GM21447 (cell line): Measurements from ENCODE around the gene ATP6V1B1.
A peak's percentile ranks its signal among the peaks of the same experiment; 100 is the strongest.

Source experiments
- ATAC-seq: cut with Tn5 transposase; IDR thresholded peaks from one replicate; pipeline ENCODE4 v1.9.1; 2021; ENCODE audit not compliant: unreplicated experiment

Gene ATP6V1B1

DNA sequence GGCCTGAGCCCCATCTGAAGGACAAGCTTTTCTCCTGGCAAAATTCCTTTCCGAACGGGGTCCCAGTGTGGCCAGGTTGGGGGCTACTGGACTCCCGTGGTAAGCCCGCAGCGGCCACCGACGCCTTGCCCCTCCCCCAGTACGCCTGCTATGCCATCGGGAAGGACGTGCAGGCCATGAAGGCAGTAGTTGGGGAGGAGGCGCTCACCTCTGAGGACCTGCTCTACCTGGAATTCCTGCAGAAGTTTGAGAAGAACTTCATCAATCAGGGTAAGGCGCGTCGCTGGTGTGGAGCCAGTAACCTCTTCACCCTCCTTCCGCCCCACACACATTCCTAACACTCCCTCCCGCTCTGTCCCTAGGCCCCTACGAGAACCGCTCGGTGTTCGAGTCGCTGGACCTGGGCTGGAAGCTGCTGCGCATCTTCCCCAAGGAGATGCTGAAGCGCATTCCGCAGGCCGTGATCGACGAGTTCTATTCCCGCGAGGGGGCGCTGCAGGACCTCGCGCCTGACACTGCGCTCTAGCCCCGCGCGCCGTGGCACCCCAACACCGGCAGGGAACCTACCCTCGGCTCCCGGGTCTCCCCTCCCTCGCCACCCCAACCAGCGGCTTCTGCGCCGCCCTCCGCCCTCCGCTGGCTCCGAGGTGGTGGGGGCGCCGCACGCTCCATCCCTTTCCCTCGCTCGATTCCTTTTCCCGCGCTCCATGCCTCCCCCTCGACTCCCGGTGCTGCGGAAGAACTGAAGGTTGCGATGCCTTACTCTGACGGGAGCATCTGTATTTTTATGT, 29.1 kb downstream of the ATP6V1B1 start:
- peak; percentile 86 for ATAC-seq

DNA sequence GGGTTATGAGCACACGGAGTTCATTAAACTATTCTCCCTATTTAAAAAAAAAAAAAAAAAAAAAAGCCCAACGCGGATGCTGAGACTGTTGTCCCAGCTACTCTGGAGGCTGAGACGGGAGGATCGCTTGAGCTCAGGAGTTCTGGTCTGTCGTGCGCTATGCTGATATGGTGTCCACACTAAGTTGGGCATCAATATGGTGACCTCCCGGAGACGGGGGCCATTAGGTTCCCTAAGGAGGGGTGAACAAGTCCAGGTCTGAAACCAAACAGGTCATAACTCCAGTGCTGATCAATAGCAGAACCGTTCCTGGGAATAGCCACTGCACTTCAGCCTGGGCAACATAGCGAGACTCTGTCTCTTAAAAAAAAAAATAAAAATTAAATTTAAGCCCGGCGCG, 29.8 kb downstream of the ATP6V1B1 start:
- no peak for ATAC-seq

DNA sequence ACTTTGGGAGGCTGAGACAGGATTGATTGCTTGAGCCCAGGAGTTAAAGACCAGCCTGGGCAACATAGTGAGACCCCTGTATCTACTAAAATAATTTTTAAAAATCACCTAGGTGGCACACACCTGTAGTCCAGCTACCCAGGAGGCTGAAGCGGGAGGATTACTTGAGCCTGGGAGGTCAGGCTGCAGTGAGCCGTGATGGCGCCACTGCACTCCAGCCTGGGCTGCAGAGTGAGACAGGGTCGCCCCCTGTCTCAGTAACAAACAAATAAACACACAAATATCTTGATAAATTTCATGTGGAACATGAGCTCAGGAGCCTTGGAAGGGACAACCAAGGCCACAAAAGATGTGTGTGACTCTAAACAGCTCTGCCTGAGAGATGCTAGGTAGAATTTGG, 31.0 kb downstream of the ATP6V1B1 start:
- ATAC-seq, result no peak

DNA sequence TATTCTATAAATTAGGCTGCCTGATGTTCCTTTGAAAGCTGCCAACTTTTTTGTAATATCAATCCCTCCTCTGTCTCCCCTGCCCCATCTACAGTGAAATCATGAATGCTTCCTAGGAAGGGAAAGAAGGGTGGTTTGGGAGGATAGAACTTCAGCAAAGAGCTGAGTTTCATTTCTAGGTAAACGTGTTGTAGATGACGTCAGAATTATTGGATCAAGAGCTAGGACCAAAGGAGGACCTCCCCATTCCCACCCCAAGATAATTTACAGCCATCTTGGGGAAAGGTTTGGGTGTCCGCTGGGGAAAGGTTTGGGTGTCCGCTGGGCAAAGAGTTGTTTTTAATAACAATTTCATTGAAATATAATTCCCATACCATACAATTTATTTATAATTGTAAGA, 31.5 kb downstream of the ATP6V1B1 start:
- no peak for ATAC-seq

DNA sequence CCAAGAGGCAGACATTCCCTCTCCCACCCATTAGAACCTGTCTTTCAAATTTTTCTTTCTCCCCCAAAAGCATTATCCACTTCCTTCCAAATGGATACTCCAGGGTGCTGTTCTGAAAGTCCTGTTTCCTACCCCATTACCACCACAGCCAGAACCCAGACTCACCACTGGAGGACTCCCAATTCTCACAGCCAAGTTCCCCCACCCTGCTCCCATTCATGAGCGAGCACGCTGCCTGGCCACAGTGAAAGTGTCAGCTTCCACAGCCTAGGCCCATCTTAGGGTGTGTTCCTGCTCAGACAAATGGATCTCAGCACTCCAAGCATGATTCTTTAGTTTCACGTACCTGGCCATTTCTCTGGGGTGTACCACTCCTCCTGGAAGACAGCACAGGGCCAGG, 38.9 kb downstream of the ATP6V1B1 start:
- ATAC-seq, result no peak

DNA sequence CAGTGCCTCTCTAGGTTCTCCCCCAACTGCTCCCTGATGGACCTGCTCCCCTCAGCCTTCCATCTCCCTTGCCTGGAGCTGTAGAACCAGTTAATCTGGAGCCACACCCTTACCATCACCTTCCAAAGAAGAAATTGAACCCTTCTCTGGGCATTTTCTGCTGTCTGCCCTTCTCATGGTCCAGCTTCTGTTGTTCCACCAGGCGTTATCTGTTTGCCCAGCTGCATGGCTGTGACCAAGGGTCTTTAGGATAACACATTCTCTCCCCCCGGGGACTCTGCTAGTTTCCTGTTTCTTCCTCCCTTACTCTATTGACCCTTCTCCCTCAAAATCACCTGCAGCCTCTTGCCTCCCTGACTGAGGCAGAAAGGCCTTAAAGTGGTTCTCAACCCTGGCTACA, 39.5 kb downstream of the ATP6V1B1 start:
- no peak for ATAC-seq

DNA sequence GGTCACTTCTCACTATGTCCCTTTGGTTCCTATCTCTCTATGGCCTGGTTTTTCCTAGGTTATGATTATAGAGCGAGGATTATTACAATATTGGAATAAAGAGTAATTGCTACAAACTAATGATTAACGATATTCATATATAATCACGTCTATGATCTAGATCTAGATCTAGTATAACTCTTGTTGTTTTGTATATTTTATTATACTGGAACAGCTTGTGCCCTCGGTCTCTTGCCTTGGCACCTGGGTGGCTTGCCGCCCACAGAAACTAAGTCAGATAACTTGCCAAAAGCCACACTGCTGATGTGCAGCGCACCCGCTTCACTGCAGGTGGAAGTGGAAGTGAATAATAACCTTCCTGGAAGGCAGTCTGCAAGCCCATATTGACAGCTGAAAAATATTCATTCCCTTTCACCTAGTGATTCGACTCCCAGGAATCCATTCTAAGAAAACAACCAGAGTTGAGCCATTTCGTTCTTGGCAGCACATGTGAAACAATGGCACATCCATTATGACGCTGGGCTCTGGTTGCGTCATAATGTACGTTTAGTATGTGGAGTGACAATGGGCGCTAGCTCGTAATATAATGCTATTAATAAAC, 42.0 kb downstream of the ATP6V1B1 start:
- no peak for ATAC-seq

DNA sequence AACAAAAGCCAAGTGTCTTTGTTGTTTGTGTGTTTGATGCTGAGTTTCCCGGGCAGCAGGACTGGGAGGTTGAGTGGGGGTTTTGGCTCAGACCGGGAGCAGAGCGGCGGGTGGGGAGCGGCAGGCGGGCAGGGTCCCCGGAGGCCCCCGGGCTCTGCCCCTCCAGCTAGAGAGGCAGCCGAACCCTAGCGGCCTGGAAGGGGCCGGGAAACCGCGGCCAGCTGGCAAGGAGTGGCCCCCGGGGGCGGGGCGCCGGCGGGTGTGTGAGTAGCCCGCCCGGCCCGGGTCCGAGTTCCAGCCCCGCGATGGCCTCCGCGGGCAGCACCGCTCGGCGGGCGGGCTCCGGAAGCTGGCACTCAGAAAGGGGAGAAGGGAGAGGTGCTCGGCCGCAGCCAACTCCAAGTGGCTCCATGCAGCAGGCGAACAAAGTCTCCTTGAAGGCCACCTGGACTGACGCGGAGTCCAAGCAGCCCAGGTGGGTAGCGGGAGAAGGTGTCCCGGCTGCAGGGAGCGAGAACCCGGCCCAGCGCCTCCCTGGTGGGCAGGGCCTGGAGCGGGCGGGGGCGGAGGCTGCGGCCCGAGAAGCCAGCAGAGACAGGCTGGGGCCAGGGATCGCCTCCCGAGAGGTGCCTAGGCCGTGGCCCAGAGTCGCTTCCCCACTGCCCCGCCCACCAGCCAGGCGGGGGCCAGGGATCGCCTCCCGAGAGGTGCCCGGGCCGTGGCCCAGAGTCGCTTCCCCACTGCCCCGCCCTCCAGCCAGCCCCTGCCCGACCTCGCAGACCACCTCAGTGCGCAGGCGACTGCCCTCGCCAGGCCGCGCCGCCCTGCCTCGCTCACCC, 42.9 kb downstream of the ATP6V1B1 start, which contains the start of gene ANKRD53:
TSS of gene ANKRD53 (plus strand) at position 290 of the 839 bp plus-strand sequence. CDS start at position 306, 16 bp downstream.
- peak; percentile 34 for ATAC-seq

DNA sequence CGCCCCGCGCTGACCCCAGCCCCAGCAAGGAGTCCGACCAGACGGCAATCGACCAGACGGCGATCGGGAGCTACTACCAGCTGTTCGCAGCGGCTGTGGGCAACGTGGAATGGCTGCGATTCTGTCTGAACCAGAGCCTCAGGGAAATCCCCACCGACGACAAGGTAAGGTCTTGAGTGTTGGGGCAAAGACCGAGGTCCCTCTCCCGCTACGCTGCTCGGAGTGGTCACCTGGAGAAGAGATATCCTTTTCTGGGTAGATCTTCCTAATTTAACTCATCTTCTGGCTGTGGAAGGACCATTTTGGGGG, 43.4 kb downstream of the ATP6V1B1 start:
- ATAC-seq, result no peak

DNA sequence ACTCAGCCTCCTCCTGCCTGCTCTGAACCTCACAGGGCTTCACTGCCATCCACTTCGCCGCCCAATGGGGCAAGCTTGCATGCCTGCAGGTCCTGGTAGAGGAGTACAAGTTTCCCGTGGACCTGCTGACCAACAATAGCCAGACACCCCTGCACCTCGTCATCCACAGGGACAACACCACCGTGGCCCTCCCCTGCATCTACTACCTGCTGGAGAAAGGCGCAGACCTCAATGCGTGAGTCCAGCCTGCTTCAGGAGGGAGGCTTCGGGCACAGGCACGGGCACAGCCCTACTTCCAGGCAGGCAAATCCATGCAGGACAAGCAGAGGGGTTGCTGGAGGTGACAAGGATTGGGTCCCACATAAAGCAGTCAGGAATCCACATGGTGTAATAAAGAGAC, 43.9 kb downstream of the ATP6V1B1 start:
- ATAC-seq, result no peak

DNA sequence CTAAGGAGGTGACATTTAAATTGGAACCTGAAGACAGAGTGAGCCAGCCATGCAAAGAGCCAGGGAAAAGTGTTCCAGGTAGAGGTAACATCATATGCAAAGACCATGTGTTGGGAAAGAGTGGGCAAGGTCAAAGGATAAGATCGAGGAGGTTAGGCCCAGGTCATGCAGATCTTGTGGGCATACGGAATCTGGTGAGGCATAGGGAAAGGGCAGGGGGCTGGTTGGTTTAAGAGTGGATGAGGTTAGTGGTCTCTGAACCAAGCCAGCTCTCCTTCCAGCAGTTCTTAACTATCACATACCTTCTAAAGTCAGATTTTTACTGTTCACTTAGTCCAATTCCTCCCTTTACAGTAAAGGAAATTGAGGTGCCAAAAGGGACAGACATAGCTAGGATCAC, 45.7 kb downstream of the ATP6V1B1 start:
- ATAC-seq, result no peak

DNA sequence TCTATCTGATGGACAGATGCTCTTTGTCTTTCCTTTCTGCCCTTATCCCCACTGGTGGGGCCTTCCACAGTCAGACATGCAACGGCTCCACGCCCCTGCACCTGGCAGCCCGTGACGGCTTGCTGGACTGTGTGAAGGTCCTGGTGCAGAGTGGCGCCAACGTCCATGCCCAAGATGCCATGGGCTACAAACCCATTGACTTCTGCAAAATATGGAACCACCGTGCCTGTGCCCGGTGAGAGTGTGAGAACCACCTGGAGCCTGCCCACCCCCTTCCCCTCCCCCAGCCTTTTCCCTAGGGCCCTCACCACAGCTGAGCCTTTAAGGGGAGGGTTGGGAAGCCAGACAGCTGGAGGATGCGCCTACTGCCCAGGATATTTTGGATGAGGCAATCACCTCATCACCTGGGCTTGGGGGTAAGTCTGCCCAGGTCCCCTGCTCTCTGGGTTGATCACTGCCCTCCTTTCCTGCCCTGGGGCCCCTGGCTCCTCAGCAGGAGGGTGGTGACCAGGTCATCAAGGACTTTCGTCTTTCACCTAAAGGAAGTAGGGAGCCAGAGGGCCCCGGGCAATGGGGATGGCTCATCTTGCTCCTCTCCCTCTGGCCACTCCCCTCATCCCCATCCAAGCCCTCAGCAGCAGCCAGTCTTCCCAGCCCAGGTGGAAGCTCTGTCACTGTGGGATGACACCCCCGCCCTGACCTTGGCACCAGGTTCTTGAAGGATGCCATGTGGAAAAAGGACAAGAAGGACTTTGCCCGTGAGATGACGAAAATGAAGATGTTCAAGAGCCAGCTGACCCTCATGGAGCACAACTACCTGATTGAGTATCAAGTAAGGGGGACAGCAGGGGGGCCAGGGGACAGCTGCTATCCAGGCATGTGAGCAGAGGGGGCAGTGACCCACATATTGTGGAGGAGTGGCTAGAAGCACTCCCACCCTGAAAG, 46.4 kb downstream of the ATP6V1B1 start:
- ATAC-seq, result no peak

DNA sequence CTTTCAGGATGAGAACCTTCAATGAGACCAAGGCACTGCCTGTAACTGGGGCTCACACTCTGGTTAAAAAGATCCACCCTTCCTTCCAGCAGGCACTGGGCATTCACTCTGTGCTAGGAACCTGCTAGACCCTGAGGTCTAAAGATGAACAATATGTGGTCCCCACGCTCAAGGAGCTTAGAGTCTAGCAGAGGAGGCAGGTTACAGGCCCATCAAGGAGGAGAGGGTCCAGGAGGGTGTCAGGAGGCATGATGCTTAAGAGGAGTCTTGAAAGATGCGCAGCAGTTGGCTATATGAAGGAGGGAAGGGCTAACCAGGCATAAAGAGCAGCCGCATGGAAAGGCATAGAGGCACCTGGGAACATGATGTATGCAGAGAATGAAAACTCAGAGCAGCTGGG, 47.3 kb downstream of the ATP6V1B1 start:
- no peak for ATAC-seq

DNA sequence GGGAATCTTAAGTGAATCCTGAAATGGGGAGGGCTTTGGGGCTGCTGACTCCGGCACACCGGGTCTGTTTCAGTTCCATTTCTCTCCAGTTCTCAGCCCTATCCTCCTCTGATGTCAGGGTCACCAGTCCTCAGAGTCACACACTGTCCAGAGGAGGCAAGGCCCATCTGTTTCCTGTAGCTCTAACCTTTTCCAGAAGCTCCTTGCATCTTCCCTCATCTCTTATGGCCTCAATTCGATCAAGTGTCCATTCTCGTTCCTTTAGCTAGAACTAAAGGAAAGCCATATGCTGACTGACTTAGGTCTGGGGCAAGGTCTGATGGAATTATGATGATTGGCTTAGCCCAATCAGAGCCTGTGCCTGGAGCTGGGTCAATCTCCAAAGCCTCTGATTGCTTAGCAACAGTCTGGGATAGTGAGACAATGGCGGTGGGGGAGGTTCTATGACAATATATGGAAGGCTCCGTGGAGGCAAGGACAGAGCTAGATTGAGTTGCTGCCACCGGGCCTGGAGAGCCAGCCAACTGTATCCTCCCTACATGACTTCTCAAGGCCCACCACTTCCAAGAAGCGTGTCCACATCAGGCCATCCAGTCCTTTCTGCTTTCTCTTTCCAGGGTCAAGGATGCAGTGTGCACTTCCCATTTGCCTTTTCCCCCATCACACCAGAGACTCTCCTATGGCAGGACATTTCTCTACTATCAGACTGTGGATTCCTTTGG, 48.0 kb downstream of the ATP6V1B1 start:
- no peak for ATAC-seq

DNA sequence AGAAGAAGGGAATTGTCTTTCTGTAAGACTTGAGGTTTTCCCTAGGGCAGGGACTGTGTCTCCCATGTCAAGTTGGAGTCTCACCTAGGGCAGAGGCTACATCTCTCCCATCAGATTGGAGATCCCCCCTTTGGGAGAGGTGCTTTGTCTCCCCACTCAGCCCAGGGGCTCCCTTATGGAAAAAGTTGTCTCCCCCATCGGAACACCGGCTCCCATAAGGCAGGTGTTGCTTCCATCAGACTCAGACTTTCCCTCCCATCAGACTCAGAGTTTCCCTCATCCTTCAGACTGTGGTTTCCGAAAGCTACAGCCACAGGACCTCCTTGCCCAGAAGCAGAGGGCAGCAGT, 48.5 kb downstream of the ATP6V1B1 start:
- no peak for ATAC-seq

DNA sequence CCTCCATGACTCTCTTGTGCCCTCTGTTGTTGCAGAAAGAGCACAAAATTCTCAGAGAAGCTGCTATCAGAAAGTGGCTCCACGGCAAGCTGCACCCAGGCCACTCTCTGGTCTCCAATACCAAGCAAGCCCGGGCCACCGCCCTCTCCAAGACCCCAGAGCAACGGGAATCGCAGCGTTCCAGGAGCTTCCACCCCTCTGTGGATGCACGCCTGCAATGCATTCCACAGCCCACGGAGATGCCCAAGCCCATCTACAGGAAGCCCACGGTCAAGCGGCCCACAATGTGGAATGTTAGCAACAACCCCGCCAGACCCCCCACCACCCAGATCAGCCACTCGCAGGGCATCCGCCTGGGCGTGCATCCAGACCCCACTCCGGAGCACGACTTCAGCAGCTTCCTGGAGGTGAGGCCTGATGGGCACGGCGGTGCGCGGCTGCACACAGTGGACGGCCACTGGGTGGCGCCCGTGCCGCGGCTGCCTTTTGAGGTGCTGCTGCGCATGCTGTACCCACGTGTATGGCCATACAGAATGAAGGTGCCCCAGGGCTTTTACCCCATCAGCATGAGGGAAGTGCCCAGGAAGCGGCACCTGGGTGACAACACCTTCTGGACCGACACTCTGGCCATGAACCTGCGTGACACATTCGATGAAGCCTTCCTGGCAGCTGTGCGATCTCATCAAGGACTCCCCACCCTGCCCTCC, 49.0 kb downstream of the ATP6V1B1 start:
- peak; percentile 85 for ATAC-seq

DNA sequence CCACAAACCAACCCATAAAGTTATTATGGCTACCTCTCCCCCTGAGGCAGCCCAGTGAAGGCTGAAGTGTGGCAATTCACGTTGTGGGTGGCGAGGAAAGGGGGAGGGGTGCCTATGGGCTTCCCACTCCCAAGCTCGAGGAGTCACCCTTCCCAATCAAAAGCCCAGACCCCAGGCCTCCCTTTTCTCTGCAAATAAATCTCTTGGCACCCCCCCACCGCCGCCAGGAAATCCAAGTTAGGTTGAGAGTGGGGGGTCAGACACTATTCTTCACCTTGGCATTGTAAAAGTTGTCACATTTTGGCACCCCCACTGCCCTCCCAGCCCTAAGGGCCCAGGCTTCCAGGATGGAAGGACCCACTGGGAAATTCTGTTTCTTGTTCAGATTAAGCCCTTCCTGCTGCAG, 49.6 kb downstream of the ATP6V1B1 start:
- ATAC-seq, result no peak

DNA sequence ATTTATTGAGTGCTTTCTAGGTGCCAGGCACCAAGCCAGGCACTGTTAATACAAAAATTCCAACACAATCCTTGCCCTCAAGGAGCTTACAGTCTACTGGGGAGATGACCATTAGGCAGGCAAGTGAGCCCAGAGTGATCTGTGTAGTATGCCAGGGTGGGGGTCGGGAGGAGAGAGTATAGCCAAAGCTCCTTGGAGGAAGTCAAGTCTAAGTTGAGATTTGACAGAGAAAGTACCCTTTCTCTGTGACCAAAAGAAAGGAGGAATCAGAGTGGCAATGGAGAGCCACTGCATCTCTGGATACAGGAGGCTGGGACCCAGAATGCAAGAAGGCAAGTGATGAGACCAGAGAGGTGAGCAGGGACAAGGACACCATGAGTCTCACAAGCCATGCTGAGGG, 50.3 kb downstream of the ATP6V1B1 start:
- ATAC-seq, result no peak

DNA sequence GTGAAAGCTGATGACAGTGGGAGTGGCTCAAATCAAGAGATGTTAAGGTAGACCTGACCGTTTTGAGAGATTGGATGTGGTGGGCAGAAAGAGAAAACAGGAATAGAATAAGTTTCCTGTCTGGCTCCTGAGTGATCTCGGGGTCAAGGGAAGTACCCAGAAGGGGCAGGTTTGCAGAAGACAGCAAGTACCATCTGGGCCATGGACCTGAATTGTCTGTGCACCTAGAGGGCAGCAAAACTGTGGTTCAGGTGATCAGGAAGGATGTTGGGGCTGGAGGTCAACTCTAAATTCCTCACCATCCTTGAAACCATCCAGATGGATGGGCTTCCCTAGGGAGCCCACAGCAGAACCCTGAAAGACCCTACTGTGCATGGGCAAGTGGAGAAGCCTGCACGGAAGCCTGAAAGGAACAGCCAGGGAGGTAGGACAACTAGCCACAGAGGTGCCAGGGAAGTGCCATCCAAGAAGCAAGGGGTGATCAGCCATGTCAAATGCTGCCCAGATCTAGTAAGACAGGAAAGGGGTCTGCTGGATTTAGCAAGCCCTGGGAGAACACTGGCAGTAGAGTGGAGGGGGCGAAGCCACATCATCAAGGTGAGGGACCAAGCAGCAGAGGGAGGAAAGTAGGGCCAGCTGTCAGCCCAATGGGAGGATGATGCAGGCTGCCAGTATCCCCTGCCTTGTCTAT, 50.9 kb downstream of the ATP6V1B1 start:
- ATAC-seq, result no peak
